OCI-LY7 (cell line): Measurements from ENCODE around the gene FYN. TPM values are rescaled to one million over a fixed set of nuclear protein-coding genes. Genes with fewer than 3 reads are reported as not detected.
"Not testable (repeated sequence)": the region's sequence is repeated elsewhere in the genome, so short reads cannot be mapped to it uniquely, and the experiment has no call there.

Experiments used
- BruUV-seq: library from RNA; stranded (reverse); fragments of 400-500 nt; replicated peaks from 2 replicates; lab custom pipeline; 2021; lab: Mats Ljungman, UMichigan
- CTCF ChIA-PET: fragments of 300-600 bp; sonication (Branson Sonifier 250); formaldehyde crosslinking; loops from one replicate; lab custom pipeline; 2022; ENCODE audit warnings: antibody characterized with exemption; ENCODE audit not compliant: unreplicated experiment; lab: Charles Lee
- POLR2A ChIA-PET: fragments of 300-600 bp; sonication (Branson Sonifier 250); formaldehyde crosslinking; loops from one replicate; lab custom pipeline; 2022; ENCODE audit warnings: antibody characterized with exemption; lab: Charles Lee
- DNase-seq: peaks from one replicate; pipeline ENCODE4 v3.0.0-alpha.2; 2015; ENCODE audit warnings: low spot score
- H2AFZ ChIP-seq: fragments of 200-600 bp; sonication (generic), shearing (Covaris generic); 2 replicates; pipeline ENCODE4 v1.6.1; 2014; ENCODE audit warnings: mild to moderate bottlenecking, antibody characterized with exemption, low read length, moderate library complexity
- H3K27ac ChIP-seq: fragments of 200-600 bp; sonication (generic); 2 replicates; pipeline ENCODE4 v1.5.1; 2014; ENCODE audit warnings: mixed run types, low read depth, mild to moderate bottlenecking, moderate library complexity, low read length, inconsistent platforms; ENCODE audit not compliant: poor library complexity, severe bottlenecking
- H3K36me3 ChIP-seq: fragments of 200-600 bp; sonication (generic); 2 replicates; pipeline ENCODE4 v1.6.1; 2014; ENCODE audit warnings: mild to moderate bottlenecking, antibody characterized with exemption, low read length, moderate library complexity, mixed read lengths; ENCODE audit not compliant: insufficient read depth
- H3K4me1 ChIP-seq: fragments of 200-600 bp; sonication (generic); 2 replicates; pipeline ENCODE4 v1.5.1; 2014; ENCODE audit warnings: mild to moderate bottlenecking, low read length; ENCODE audit not compliant: insufficient read depth, poor library complexity, severe bottlenecking
- H3K4me2 ChIP-seq: fragments of 200-600 bp; sonication (generic); 2 replicates; pipeline ENCODE4 v1.6.1; 2014; ENCODE audit warnings: mild to moderate bottlenecking, low read length
- H3K4me3 ChIP-seq: fragments of 200-600 bp; sonication (generic); 2 replicates; pipeline ENCODE4 v1.5.1; 2014; ENCODE audit warnings: mild to moderate bottlenecking, low read depth, low read length; ENCODE audit not compliant: poor library complexity, severe bottlenecking
- H3K79me2 ChIP-seq: fragments of 200-600 bp; sonication (generic); 2 replicates; pipeline ENCODE4 v1.6.1; 2016; ENCODE audit warnings: low read depth, mild to moderate bottlenecking, low read length, moderate library complexity, mixed read lengths; ENCODE audit not compliant: insufficient read depth
- H3K9me2 ChIP-seq: fragments of 200-600 bp; sonication (generic); 2 replicates; pipeline ENCODE4 v1.6.1; 2016; ENCODE audit warnings: mild to moderate bottlenecking, low read length, mixed read lengths; ENCODE audit not compliant: insufficient read depth
- H3K9me3 ChIP-seq: fragments of 200-600 bp; sonication (generic); 2 replicates; pipeline ENCODE4 v1.6.1; 2014; ENCODE audit warnings: mild to moderate bottlenecking, mixed run types, low read length, mixed read lengths
- H4K20me1 ChIP-seq: fragments of 200-600 bp; sonication (generic); 2 replicates; pipeline ENCODE4 v1.6.1; 2014; ENCODE audit warnings: mild to moderate bottlenecking, antibody characterized with exemption, low read length, moderate library complexity, mixed read lengths; ENCODE audit not compliant: insufficient read depth
- CTCF ChIP-seq: fragments of 200-600 bp; sonication (generic); conservative IDR thresholded peaks from 2 replicates; pipeline ENCODE4 v1.5.1; 2014; ENCODE audit warnings: mild to moderate bottlenecking, antibody characterized with exemption, low read length, moderate library complexity, mixed read lengths
- EZH2phosphoT487 ChIP-seq: fragments of 200-600 bp; sonication (generic); IDR thresholded peaks from 2 replicates; pipeline ENCODE4 v1.6.1; 2018; ENCODE audit warnings: low read depth, borderline replicate concordance, mild to moderate bottlenecking, mixed run types, antibody characterized with exemption, low read length, moderate library complexity, mixed read lengths
- intact Hi-C: fragments of 100-400 bp; cut with micrococcal nuclease; formaldehyde crosslinking; loops from one replicate; pipeline ENCODE4 v1.10.0; 2022; ENCODE audit not compliant: unreplicated experiment
- total RNA-seq, 2 experiments: library from RNA; depleted of rRNA in 1 of 2; stranded (reverse); fragments of >200 nt in 1 of 2; shearing (Covaris generic) in 1 of 2; gene quantifications; 2 replicates each; pipeline ENCODE4 v1.2.3, GENCODE V29; 2014 to 2022

Gene FYN
- total RNA-seq, 2 experiments from 2014 or later, result 57.3 to 92.9 TPM

DNA sequence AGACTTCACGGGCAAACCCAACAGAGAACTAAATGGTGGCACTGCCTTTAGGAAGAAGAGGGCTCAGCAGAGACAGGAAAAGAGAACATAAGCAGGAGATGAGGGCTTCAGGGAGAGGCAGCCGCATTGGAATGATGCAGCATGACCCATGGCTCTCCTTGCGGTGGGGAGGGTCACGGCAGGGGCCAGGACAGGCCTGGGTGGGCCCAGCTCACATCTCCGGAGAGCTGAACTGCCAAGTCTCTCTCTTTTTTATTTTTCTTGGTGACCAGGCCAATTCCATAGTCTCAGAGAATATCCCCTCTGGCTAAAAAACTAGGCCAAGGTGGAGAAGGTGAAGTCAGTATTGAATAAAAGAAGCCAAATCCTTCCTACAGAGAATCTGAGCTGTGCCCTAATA is 190.1 kb downstream of the FYN start:
- Histone ChIP-seq H3K4me2 (no peak overlapping the region), H3K36me3 (peaks cover 5% of the 10 kb centered on the region; the same call in 1 of the 2 replicates), H3K27ac (no peak overlapping the region), H3K4me3 (no peak overlapping the region), H3K9me2 (no peaks in the 10 kb centered on the region), H2AFZ (no peak overlapping the region), H3K4me1 (peaks cover 4% of the 10 kb centered on the region), H3K9me3 (no peaks in the 10 kb centered on the region), H4K20me1 (no peaks in the 10 kb centered on the region), H3K79me2 (no peaks in the 10 kb centered on the region)
- intact Hi-C loops, result no loop called here
- no peak for TF ChIP-seq EZH2phosphoT487
- no peak for TF ChIP-seq CTCF
- no peak for DNase-seq
- CTCF ChIA-PET, result no interaction called here
- BruUV-seq, result no TSS peak
- POLR2A ChIA-PET, result no interaction called here

DNA sequence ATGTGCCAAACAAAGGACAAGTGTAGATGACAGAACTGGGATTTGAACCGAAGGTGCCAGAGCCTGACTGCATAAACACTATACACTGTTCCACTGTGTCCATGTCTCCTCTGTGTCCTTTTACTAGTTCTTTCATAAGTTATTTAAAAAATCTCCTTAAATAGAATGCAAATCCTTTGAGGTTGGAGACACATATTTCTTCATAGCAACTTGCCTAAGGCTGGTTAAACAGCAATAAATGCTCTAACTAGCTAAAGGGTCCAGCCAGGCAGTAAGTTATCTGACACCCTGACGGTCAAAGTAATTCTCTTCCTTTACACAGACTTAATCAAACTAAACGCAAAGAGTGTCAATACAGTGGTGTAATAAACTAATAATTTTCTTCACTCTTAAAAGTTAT is 191.4 kb downstream of the FYN start:
- Histone ChIP-seq H3K4me3 (no peak overlapping the region), H3K79me2 (no peaks in the 10 kb centered on the region), H3K9me3 (no peaks in the 10 kb centered on the region), H4K20me1 (no peaks in the 10 kb centered on the region), H3K4me2 (no peak overlapping the region), H3K36me3 (peaks cover 5% of the 10 kb centered on the region; the same call in 1 of the 2 replicates), H3K9me2 (no peaks in the 10 kb centered on the region), H3K27ac (no peak overlapping the region), H3K4me1 (peaks cover 4% of the 10 kb centered on the region), H2AFZ (no peak overlapping the region)
- CTCF ChIA-PET, result no interaction called here
- DNase-seq, result no peak
- BruUV-seq, result no TSS peak
- intact Hi-C loops, result no loop called here
- TF ChIP-seq EZH2phosphoT487 (no peak), CTCF (no peak)
- POLR2A ChIA-PET, result no interaction called here

DNA sequence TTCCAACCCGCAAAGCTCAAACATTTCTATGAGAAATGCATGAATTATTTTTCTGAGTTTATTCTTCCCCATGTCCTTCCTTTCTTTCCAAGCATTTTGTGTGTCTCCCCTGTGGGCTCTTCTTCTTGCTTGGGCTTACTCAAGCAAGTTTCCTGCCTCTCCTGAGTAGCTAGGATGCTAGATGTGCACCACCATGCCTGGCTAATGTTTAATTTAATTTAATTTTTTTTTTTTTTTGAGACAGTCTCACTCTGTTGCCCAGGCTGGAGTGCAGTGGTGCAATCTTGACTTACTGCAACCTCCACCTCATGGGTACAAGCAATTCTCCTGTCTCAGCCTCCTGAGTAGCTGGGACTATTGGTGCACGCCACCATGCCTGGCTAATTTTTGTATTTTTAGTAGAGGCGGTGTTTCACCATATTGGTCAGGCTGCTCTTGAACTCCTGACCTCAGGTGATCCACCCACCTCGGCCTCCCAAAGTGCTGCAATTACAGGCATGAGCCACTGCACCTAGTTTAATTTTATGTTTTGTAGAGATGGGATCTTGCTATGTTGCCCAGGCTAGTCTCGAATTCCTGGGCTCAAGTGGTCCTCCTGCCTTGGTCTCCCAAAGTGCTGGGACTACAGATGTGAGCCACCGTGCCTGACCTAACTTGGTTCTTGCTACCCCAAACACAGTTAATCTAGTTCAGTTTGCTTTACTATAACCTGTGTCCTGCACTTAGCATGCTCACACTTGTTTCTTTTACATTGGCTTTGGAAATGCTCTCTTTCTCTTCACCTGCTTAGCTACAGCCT is 192.2 kb downstream of the FYN start:
- POLR2A ChIA-PET, result interaction anchor here (0.9 kb wide), 1 partner anchor 12 kb away, joined by 3 read pairs; no protein-coding TSS in a partner anchor
- H3K9me3 ChIP-seq, H2AFZ ChIP-seq, H4K20me1 ChIP-seq, H3K9me2 ChIP-seq, BruUV-seq, H3K4me3 ChIP-seq, H3K36me3 ChIP-seq, H3K27ac ChIP-seq, H3K4me2 ChIP-seq, CTCF ChIA-PET, DNase-seq, H3K4me1 ChIP-seq, H3K79me2 ChIP-seq, intact Hi-C loops: not testable (repeated sequence)
